Activated CD8-positive, alpha-beta memory T cell treated with anti-CD3 and anti-CD28 coated beads for 24 hours (primary cell): Measurements from ENCODE around the gene IRX4.
"Not testable (repeated sequence)": the region's sequence is repeated elsewhere in the genome, so short reads cannot be mapped to it uniquely, and the experiment has no call there.

Source experiments
- DNase-seq: peaks from one replicate; pipeline ENCODE4 v3.0.0-alpha.2; 2020

Gene IRX4

GRCh38 chr5:1855075-1855474, 27.6 kb downstream of the IRX4 start:
- DNase-seq = no peak

GRCh38 chr5:1853531-1853930, 29.2 kb downstream of the IRX4 start:
- DNase-seq = no peak

GRCh38 chr5:1852324-1852947, 30.3 kb downstream of the IRX4 start:
- no peak for DNase-seq

- no peak for DNase-seq
These were observed 31.3 kb downstream of the IRX4 start for GRCh38 chr5:1851290-1851934.

GRCh38 chr5:1850324-1851154, 32.2 kb downstream of the IRX4 start:
- no peak for DNase-seq

- DNase-seq = no peak
These were observed 35.1 kb downstream of the IRX4 start for GRCh38 chr5:1847611-1848010.

- DNase-seq = no peak
These were observed 35.7 kb downstream of the IRX4 start for GRCh38 chr5:1847056-1847455.

GRCh38 chr5:1846583-1846982, 36.1 kb downstream of the IRX4 start:
- no peak for DNase-seq

- DNase-seq = no peak
These were observed 37.0 kb downstream of the IRX4 start for GRCh38 chr5:1845696-1846095.

GRCh38 chr5:1844708-1845436, 37.9 kb downstream of the IRX4 start:
- DNase-seq = no peak

GRCh38 chr5:1843761-1844160, 39.0 kb downstream of the IRX4 start:
- DNase-seq = not testable (repeated sequence)

GRCh38 chr5:1842004-1842819, 40.5 kb downstream of the IRX4 start:
- DNase-seq = no peak

GRCh38 chr5:1840741-1841521, 41.8 kb downstream of the IRX4 start:
- DNase-seq = no peak

- DNase-seq = no peak
These were observed 42.6 kb downstream of the IRX4 start for GRCh38 chr5:1840071-1840547.

- no peak for DNase-seq
These were observed 44.7 kb downstream of the IRX4 start for GRCh38 chr5:1838013-1838412.

- no peak for DNase-seq
These were observed 45.5 kb downstream of the IRX4 start for GRCh38 chr5:1836891-1837880.

- no peak for DNase-seq
These were observed 46.4 kb downstream of the IRX4 start for GRCh38 chr5:1836176-1836890.

GRCh38 chr5:1835431-1835830, 47.3 kb downstream of the IRX4 start:
- DNase-seq = no peak

GRCh38 chr5:1834721-1835429, 47.9 kb downstream of the IRX4 start:
- no peak for DNase-seq
